Epithelial cell of esophagus (primary cell): ENCODE results near the gene ABAT.

Source experiments
- DNase-seq: peaks from one replicate; pipeline ENCODE4 v3.0.0; 2010; ENCODE audit warnings: low read depth
- H3K4me3 ChIP-seq: 2 replicates; pipeline ENCODE4 v1.5.1; 2011; ENCODE audit warnings: mild to moderate bottlenecking, low read length, control low read depth
- CTCF ChIP-seq: IDR thresholded peaks from 2 replicates; pipeline ENCODE4 v1.5.1; 2011; ENCODE audit warnings: low read depth, mild to moderate bottlenecking, low read length, control low read depth, inconsistent platforms; ENCODE audit not compliant: insufficient read depth; ENCODE audit errors: missing control alignments

The ABAT gene

GRCh38 chr16:8733849-8734540 is 59.6 kb downstream of the ABAT start:
- TF ChIP-seq CTCF, result no peak

GRCh38 chr16:8735574-8735973 is 61.2 kb downstream of the ABAT start:
- no peak for TF ChIP-seq CTCF
- no peak overlapping the region for H3K4me3 ChIP-seq
- no peak for DNase-seq

More at GRCh38 chr16:8733849-8734540, 59.6 kb downstream of the ABAT start:
- peak; percentile 30 for DNase-seq
- no peak overlapping the region for H3K4me3 ChIP-seq

- no peak for TF ChIP-seq CTCF
- no peak overlapping the region for H3K4me3 ChIP-seq
- no peak for DNase-seq
Measured at GRCh38 chr16:8736123-8736668, 61.8 kb downstream of the ABAT start.

- DNase-seq, result no peak
- TF ChIP-seq CTCF, result no peak
- no peak overlapping the region for H3K4me3 ChIP-seq
Measured at GRCh38 chr16:8739151-8739550, 64.7 kb downstream of the ABAT start.

GRCh38 chr16:8739989-8740704 is 65.7 kb downstream of the ABAT start:
- DNase-seq, result no peak
- no peak overlapping the region for H3K4me3 ChIP-seq
- no peak for TF ChIP-seq CTCF

- TF ChIP-seq CTCF, result no peak
- DNase-seq, result no peak
- no peak overlapping the region for H3K4me3 ChIP-seq
Measured at GRCh38 chr16:8740775-8741355, 66.4 kb downstream of the ABAT start.
